PC-3 (cell line): ENCODE results near the gene CREB3L4. TPM values are rescaled to one million over a fixed set of nuclear protein-coding genes. Genes with fewer than 3 reads are reported as not detected.
"Not testable (repeated sequence)": the region's sequence is repeated elsewhere in the genome, so short reads cannot be mapped to it uniquely, and the experiment has no call there.

ENCODE experiments used
- ATAC-seq: fragments of 200-7000 bp; cut with Tn5 transposase; 2 replicates; pipeline ENCODE4 v1.9.1; 2020; ENCODE audit warnings: mild to moderate bottlenecking, moderate library complexity
- BruUV-seq: library from RNA; stranded (reverse); fragments of 400-500 nt; replicated peaks from 2 replicates; lab custom pipeline; 2021; lab: Mats Ljungman, UMichigan
- CTCF ChIA-PET: fragments of 300-600 bp; sonication (Branson Sonifier 250); formaldehyde crosslinking; loops from one replicate; lab custom pipeline; 2022; ENCODE audit warnings: antibody characterized with exemption; lab: Charles Lee
- POLR2A ChIA-PET: fragments of 300-600 bp; sonication (Branson Sonifier 250); formaldehyde crosslinking; loops from one replicate; lab custom pipeline; 2022; ENCODE audit warnings: antibody characterized with exemption; ENCODE audit not compliant: unreplicated experiment; lab: Charles Lee
- DNase-seq: peaks from one replicate; pipeline ENCODE4 v3.0.0-alpha.2; 2015
- H2AFZ ChIP-seq: fragments of 300-600 bp; sonication (generic); 2 replicates; pipeline ENCODE4 v1.6.0; 2016; ENCODE audit warnings: antibody characterized with exemption, low read length
- H3F3A ChIP-seq: fragments of 300-600 bp; sonication (generic); one replicate; pipeline ENCODE4 v1.6.0; 2017; ENCODE audit warnings: antibody characterized with exemption, low read length, control low read depth, mild to moderate bottlenecking; ENCODE audit not compliant: unreplicated experiment
- H3K27ac ChIP-seq: fragments of 300-600 bp; sonication (generic); 2 replicates; pipeline ENCODE4 v1.5.1; 2016; ENCODE audit warnings: mild to moderate bottlenecking, low read length
- H3K27me3 ChIP-seq: fragments of 300-600 bp; sonication (generic); 2 replicates; pipeline ENCODE4 v1.6.1; 2016; ENCODE audit warnings: low read length, mixed read lengths
- H3K36me3 ChIP-seq: fragments of 300-600 bp; sonication (generic); 2 replicates; pipeline ENCODE4 v1.6.1; 2016; ENCODE audit warnings: low read depth, mixed run types, low read length, mixed read lengths
- H3K4me1 ChIP-seq: fragments of 300-600 bp; sonication (generic); 2 replicates; pipeline ENCODE4 v1.5.1; 2016; ENCODE audit warnings: low read length; ENCODE audit not compliant: insufficient read depth
- H3K4me2 ChIP-seq: fragments of 300-600 bp; sonication (generic); 2 replicates; pipeline ENCODE4 v1.6.0; 2016; ENCODE audit warnings: low read length
- H3K4me3 ChIP-seq: fragments of 300-600 bp; sonication (generic); 2 replicates; pipeline ENCODE4 v1.5.1; 2016; ENCODE audit warnings: mild to moderate bottlenecking, low read length, mixed read lengths
- H3K79me2 ChIP-seq: fragments of 300-600 bp; sonication (generic); 2 replicates; pipeline ENCODE4 v1.6.1; 2017; ENCODE audit warnings: low read length, mixed read lengths
- H3K9ac ChIP-seq: fragments of 300-600 bp; sonication (generic); 2 replicates; pipeline ENCODE4 v1.6.0; 2016; ENCODE audit warnings: mild to moderate bottlenecking, low read length
- H3K9me2 ChIP-seq: fragments of 300-600 bp; sonication (generic); replicated peaks from 2 replicates; pipeline ENCODE4 v1.6.1; 2016; ENCODE audit warnings: mixed run types, low read length, mixed read lengths
- H3K9me3 ChIP-seq: fragments of 300-600 bp; sonication (generic); 2 replicates; pipeline ENCODE4 v1.6.1; 2016; ENCODE audit warnings: low read length, mixed read lengths
- H4K20me1 ChIP-seq: fragments of 300-600 bp; sonication (generic); 2 replicates; pipeline ENCODE4 v1.6.1; 2016; ENCODE audit warnings: low read length, mixed read lengths
- CTCF ChIP-seq: fragments of 300-600 bp; sonication (generic); conservative IDR thresholded peaks from 2 replicates; pipeline ENCODE4 v1.5.1; 2017; ENCODE audit warnings: antibody characterized with exemption, low read depth, mild to moderate bottlenecking, low read length
- EZH2 ChIP-seq: fragments of 300-600 bp; sonication (generic); IDR thresholded peaks from one replicate; pipeline ENCODE4 v1.6.1; 2017; ENCODE audit warnings: antibody characterized with exemption, mild to moderate bottlenecking, low read length; ENCODE audit not compliant: unreplicated experiment
- EZH2phosphoT487 ChIP-seq: fragments of 300-600 bp; sonication (generic); IDR thresholded peaks from 2 replicates; pipeline ENCODE4 v1.6.1; 2018; ENCODE audit warnings: mild to moderate bottlenecking, antibody characterized with exemption, low read length, borderline replicate concordance
- intact Hi-C: fragments of 100-400 bp; cut with micrococcal nuclease; formaldehyde crosslinking; loops from 2 replicates; pipeline ENCODE4 v1.9.0; 2023
- total RNA-seq: library from RNA; depleted of rRNA; stranded (reverse); fragments of >200 nt; gene quantifications from 2 replicates; pipeline ENCODE4 v1.2.3, GENCODE V29; 2014

Gene CREB3L4
- total RNA-seq, 1 experiment from 2014 or later: 28.7 TPM

DNA sequence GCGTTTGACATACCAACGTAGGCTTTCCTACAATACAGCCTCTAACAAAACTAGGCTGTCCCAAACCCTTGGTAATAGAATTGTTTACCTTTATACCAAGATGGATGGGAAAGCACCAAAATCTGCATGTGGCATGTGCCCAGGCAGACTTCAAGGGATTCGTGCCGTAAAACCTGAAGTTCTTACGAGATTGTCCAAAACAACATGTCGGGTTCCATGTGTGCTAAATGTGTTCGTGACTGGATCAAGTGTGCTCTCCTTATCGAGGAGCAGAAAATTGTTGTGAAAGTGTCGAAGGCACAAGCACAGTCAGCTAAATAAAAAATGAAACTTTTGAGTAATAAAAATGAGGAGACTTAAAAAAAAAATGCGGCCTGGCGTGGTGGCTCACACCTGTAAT, 27.9 kb downstream of the CREB3L4 start:
- Histone ChIP-seq H3K36me3 (peaks cover 27% of the 10 kb centered on the region), H3K9ac (no peak overlapping the region), H2AFZ (no peak overlapping the region), H3K9me2 (no peaks in the 10 kb centered on the region), H3K4me1 (peaks cover 14% of the 10 kb centered on the region), H3K79me2 (peaks cover 23% of the 10 kb centered on the region), H3K4me2 (no peak overlapping the region), H3K4me3 (no peak overlapping the region), H3K27me3 (no peaks in the 10 kb centered on the region), H4K20me1 (peaks cover 17% of the 10 kb centered on the region), H3K9me3 (no peaks in the 10 kb centered on the region), H3K27ac (no peak overlapping the region), H3F3A (peaks cover 14% of the 10 kb centered on the region)
- no TSS peak for BruUV-seq
- intact Hi-C loops: no loop called here
- ChIA-PET CTCF (no interaction called here), POLR2A (no interaction called here)
- DNase-seq: no peak
- TF ChIP-seq EZH2: no peak
- no peak for TF ChIP-seq CTCF
- TF ChIP-seq EZH2phosphoT487: no peak
- no peak for ATAC-seq

- H3K9me3 ChIP-seq, BruUV-seq, H3F3A ChIP-seq, H2AFZ ChIP-seq, H3K4me3 ChIP-seq, H4K20me1 ChIP-seq, H3K4me1 ChIP-seq, H3K9ac ChIP-seq, H3K4me2 ChIP-seq, DNase-seq, H3K27me3 ChIP-seq, ATAC-seq, POLR2A ChIA-PET, H3K27ac ChIP-seq, CTCF ChIA-PET, H3K9me2 ChIP-seq, intact Hi-C loops: not testable (repeated sequence)
- peaks cover 18% of the 10 kb centered on the region for H3K36me3 ChIP-seq
- H3K79me2 ChIP-seq: peaks cover 11% of the 10 kb centered on the region
Measured at GRCh38 chr1:153996882-153997281, 29.2 kb downstream of the CREB3L4 start.

- no peak for DNase-seq
- peak; percentile 51; the same call in 1 of the 2 replicates for ATAC-seq
- POLR2A ChIA-PET: no interaction called here
- no peak overlapping the region for H3K27ac ChIP-seq
- H3K4me2 ChIP-seq: no peak overlapping the region
- BruUV-seq: no TSS peak
- H3K9me3 ChIP-seq: no peaks in the 10 kb centered on the region
- no peaks in the 10 kb centered on the region for H3K36me3 ChIP-seq
- H3K79me2 ChIP-seq: no peaks in the 10 kb centered on the region
- TF ChIP-seq EZH2phosphoT487: no peak
- no peak for TF ChIP-seq CTCF
- no peak for TF ChIP-seq EZH2
- no peaks in the 10 kb centered on the region for H4K20me1 ChIP-seq
- H2AFZ ChIP-seq: no peak overlapping the region
- CTCF ChIA-PET: no interaction called here
- no peaks in the 10 kb centered on the region for H3K4me1 ChIP-seq
- intact Hi-C loops: no loop called here
- no peaks in the 10 kb centered on the region for H3K9me2 ChIP-seq
- H3K27me3 ChIP-seq: no peaks in the 10 kb centered on the region
- no peaks in the 10 kb centered on the region for H3F3A ChIP-seq
- no peak overlapping the region for H3K4me3 ChIP-seq
- H3K9ac ChIP-seq: no peak overlapping the region
Measured at GRCh38 chr1:154000420-154000819, 32.7 kb downstream of the CREB3L4 start.
